DOHH2 (cell line): Measurements from ENCODE around the gene VILL.

Experiments used
- H3F3A ChIP-seq: fragments of 200-600 bp; sonication (generic), shearing (Covaris generic); 2 replicates; pipeline ENCODE4 v1.6.0; 2016; ENCODE audit warnings: antibody characterized with exemption, mild to moderate bottlenecking; ENCODE audit not compliant: control insufficient read depth, insufficient read depth
- H3K27ac ChIP-seq: fragments of 200-600 bp; sonication (generic); 2 replicates; pipeline ENCODE4 v1.5.1; 2014; ENCODE audit warnings: low read depth, mild to moderate bottlenecking, low read length, moderate library complexity
- H3K27me3 ChIP-seq: fragments of 200-600 bp; sonication (generic); 2 replicates; pipeline ENCODE4 v1.6.1; 2014; ENCODE audit warnings: mild to moderate bottlenecking, low read length, mixed read lengths; ENCODE audit not compliant: control insufficient read depth
- H3K36me3 ChIP-seq: fragments of 200-600 bp; sonication (generic); 2 replicates; pipeline ENCODE4 v1.6.1; 2014; ENCODE audit warnings: mild to moderate bottlenecking, low read length, moderate library complexity, mixed read lengths; ENCODE audit not compliant: control insufficient read depth
- H3K4me1 ChIP-seq: fragments of 200-600 bp; sonication (generic); 2 replicates; pipeline ENCODE4 v1.6.1; 2014; ENCODE audit warnings: mild to moderate bottlenecking, low read length, mixed read lengths; ENCODE audit not compliant: control insufficient read depth
- H3K4me2 ChIP-seq: fragments of 200-600 bp; sonication (generic); 2 replicates; pipeline ENCODE4 v1.6.0; 2014; ENCODE audit warnings: mild to moderate bottlenecking, low read length, moderate library complexity
- H3K4me3 ChIP-seq: fragments of 200-600 bp; sonication (generic); 2 replicates; pipeline ENCODE4 v1.5.1; 2014; ENCODE audit warnings: mild to moderate bottlenecking, low read length, mixed read lengths
- H3K79me2 ChIP-seq: fragments of 200-600 bp; sonication (generic); 2 replicates; pipeline ENCODE4 v1.6.1; 2014; ENCODE audit warnings: mild to moderate bottlenecking, low read length, mixed read lengths; ENCODE audit not compliant: control insufficient read depth
- H3K9me2 ChIP-seq: fragments of 200-600 bp; sonication (generic); replicated peaks from 2 replicates; pipeline ENCODE4 v1.6.1; 2014; ENCODE audit warnings: mild to moderate bottlenecking, low read length, mixed read lengths; ENCODE audit not compliant: control insufficient read depth
- H3K9me3 ChIP-seq: fragments of 200-600 bp; sonication (generic); 2 replicates; pipeline ENCODE4 v1.6.1; 2014; ENCODE audit warnings: antibody characterized with exemption, low read length, mixed read lengths; ENCODE audit not compliant: control insufficient read depth, insufficient read depth
- H4K20me1 ChIP-seq: fragments of 200-600 bp; sonication (generic); 2 replicates; pipeline ENCODE4 v1.6.0; 2014; ENCODE audit warnings: low read depth, mild to moderate bottlenecking, antibody characterized with exemption, low read length, moderate library complexity; ENCODE audit not compliant: control insufficient read depth, insufficient read depth
- EZH2phosphoT487 ChIP-seq: fragments of 200-600 bp; sonication (generic); IDR thresholded peaks from 2 replicates; pipeline ENCODE4 v1.6.1; 2017; ENCODE audit warnings: borderline replicate concordance, mild to moderate bottlenecking, antibody characterized with exemption, low read length, moderate library complexity, mixed read lengths
- TF ChIP-seq, protein P1 (sequence below): fragments of 200-600 bp; sonication (generic); IDR thresholded peaks from one replicate; pipeline ENCODE4 v1.5.1; 2014; ENCODE audit warnings: antibody characterized with exemption, mild to moderate bottlenecking, low read depth, low read length; ENCODE audit not compliant: poor library complexity, severe bottlenecking

VILL gene

DNA sequence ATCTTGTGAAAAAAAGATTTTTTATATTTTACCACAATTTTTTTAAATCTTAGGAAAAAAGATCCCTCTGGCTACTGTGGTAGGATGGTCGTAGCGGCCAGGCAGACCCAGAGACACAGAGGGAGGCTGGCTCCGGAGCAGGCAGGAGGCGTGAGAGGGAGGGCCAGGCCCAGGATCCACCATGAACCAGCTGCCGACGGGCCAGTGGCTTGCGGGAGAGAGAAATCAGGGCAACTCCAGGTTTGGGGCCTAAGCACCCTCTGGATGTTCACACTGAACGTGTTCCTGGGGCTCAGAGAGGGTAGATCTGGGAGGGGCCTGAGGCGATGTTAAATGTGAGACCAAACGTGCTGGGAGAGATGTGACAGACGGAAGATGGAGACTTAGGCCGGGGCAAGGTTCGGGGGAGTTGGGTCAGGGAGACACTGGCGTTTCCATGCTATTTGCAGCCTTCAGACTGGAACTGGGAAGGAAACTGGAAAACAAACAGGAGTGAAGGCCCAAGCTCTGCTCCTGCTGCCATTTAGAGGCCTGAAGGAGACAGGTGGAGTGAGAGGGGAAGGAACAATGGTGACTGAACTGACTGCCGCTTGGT, 1.6 kb upstream of the VILL start:
- H3K4me3 ChIP-seq: no peak overlapping the region
- H3K4me1 ChIP-seq: peaks cover 9% of the 10 kb centered on the region
- no peaks in the 10 kb centered on the region for H3K27me3 ChIP-seq
- H3K36me3 ChIP-seq: no peaks in the 10 kb centered on the region
- no peak for TF ChIP-seq EZH2phosphoT487
- TF ChIP-seq, protein P1, sequence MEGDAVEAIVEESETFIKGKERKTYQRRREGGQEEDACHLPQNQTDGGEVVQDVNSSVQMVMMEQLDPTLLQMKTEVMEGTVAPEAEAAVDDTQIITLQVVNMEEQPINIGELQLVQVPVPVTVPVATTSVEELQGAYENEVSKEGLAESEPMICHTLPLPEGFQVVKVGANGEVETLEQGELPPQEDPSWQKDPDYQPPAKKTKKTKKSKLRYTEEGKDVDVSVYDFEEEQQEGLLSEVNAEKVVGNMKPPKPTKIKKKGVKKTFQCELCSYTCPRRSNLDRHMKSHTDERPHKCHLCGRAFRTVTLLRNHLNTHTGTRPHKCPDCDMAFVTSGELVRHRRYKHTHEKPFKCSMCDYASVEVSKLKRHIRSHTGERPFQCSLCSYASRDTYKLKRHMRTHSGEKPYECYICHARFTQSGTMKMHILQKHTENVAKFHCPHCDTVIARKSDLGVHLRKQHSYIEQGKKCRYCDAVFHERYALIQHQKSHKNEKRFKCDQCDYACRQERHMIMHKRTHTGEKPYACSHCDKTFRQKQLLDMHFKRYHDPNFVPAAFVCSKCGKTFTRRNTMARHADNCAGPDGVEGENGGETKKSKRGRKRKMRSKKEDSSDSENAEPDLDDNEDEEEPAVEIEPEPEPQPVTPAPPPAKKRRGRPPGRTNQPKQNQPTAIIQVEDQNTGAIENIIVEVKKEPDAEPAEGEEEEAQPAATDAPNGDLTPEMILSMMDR: no peak
- no peak overlapping the region for H3K27ac ChIP-seq
- no peaks in the 10 kb centered on the region for H3K9me3 ChIP-seq
- no peaks in the 10 kb centered on the region; the same call in 1 of the 2 replicates for H3F3A ChIP-seq
- no peaks in the 10 kb centered on the region for H4K20me1 ChIP-seq
- H3K79me2 ChIP-seq: no peaks in the 10 kb centered on the region
- no peak overlapping the region for H3K4me2 ChIP-seq
- H3K9me2 ChIP-seq: no peaks in the 10 kb centered on the region

DNA sequence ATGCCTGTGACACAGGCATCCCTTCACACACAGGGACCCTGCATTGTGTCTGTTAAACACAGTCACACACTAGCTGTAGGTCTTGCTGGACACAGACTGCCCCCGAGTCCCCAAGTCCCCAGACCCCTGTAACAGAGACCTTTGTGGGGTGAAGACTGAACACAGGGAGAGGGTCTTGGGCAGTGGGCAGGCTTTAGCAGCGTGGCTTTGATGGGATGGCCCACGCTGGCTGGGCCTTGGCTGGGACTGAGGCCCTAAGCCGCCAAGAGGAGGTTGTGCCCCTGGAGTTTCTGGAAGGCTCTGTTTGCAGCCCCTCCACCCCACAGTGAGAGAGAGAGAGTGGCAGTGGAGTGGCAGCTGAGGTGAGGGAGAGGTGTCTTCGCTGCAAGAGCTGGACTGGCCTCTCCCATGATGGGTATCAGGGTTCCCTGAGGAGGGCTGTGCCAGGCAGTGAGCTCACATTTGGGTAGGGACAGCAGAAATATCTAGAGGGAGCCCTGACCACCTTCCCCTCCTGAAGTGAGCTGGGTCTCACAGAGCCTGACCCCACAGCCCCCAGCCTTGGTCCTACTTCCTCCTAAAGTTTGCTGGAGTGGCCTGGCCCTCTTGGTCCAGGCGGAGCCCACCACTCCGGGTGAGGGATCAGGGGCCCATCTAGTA, 635 bp upstream of the VILL start:
- no peaks in the 10 kb centered on the region for H3K9me3 ChIP-seq
- H3K36me3 ChIP-seq: no peaks in the 10 kb centered on the region
- H3K4me3 ChIP-seq: no peak overlapping the region
- peaks cover 11% of the 10 kb centered on the region for H3K4me1 ChIP-seq
- H3F3A ChIP-seq: no peaks in the 10 kb centered on the region; the same call in 1 of the 2 replicates
- no peak for TF ChIP-seq EZH2phosphoT487
- TF ChIP-seq, protein P1: no peak
- no peak overlapping the region for H3K27ac ChIP-seq
- H3K79me2 ChIP-seq: peaks cover 6% of the 10 kb centered on the region
- no peaks in the 10 kb centered on the region for H3K27me3 ChIP-seq
- H4K20me1 ChIP-seq: no peaks in the 10 kb centered on the region
- H3K9me2 ChIP-seq: no peaks in the 10 kb centered on the region
- no peak overlapping the region for H3K4me2 ChIP-seq

DNA sequence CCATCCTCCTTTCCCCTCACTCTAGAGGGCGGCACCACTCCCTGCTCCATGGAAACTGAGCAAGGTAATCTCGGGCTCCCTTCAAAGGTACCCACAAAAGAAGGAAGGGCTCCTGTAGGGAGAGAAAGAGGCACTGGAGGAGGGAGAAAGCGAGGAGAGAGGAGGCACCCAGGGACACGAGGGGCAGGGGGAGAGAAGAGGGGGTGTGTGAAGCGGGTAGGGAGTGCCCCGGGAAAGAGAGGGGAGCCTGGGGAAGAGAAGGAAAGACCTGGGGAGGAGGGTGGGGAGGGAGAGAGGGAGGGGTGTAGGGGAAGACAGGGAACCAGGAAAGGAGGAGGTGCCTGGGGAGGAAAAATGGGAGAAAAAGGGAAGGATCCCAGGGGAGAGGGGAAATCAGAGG, 523 bp downstream of the VILL start:
- no peak overlapping the region for H3K4me2 ChIP-seq
- H3K79me2 ChIP-seq: peaks cover 11% of the 10 kb centered on the region
- no peak for TF ChIP-seq EZH2phosphoT487
- TF ChIP-seq, protein P1: no peak
- H3K27me3 ChIP-seq: no peaks in the 10 kb centered on the region
- no peak overlapping the region for H3K4me3 ChIP-seq
- H4K20me1 ChIP-seq: no peaks in the 10 kb centered on the region
- H3K9me3 ChIP-seq: no peaks in the 10 kb centered on the region
- no peaks in the 10 kb centered on the region for H3K9me2 ChIP-seq
- no peak overlapping the region for H3K27ac ChIP-seq
- H3F3A ChIP-seq: no peaks in the 10 kb centered on the region; the same call in 1 of the 2 replicates
- H3K4me1 ChIP-seq: peaks cover 16% of the 10 kb centered on the region
- peaks cover 4% of the 10 kb centered on the region for H3K36me3 ChIP-seq
